Ishikawa (cell line): Measurements from ENCODE around the gene ALDH1B1.

Experiments
- CREB1 ChIP-seq: IDR thresholded peaks from 2 replicates; pipeline ENCODE4 v1.6.1; 2012; ENCODE audit warnings: low read depth
- TF ChIP-seq, protein P1 (sequence below): IDR thresholded peaks from 2 replicates; pipeline ENCODE4 v1.6.1; 2012

DNA sequence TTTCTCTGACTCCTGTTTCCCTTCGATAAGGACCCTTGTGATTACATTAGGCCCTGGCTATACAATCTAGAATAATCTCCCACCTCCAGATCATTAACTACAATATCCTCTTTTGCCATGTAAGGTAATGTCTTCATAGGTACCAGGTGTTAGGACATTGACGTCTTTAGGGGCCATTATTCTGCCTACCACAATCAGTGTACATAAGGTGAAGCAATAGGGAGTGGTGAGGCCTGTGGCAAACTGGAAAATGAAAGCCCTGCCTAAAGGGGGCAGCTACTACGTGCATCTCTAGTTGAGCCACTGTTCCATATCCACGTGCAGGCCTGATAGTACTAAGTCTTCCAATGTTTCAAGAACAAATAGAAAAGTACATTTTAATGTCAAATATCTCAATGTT is 4.8 kb upstream of the ALDH1B1 start:
- TF ChIP-seq, protein P1, sequence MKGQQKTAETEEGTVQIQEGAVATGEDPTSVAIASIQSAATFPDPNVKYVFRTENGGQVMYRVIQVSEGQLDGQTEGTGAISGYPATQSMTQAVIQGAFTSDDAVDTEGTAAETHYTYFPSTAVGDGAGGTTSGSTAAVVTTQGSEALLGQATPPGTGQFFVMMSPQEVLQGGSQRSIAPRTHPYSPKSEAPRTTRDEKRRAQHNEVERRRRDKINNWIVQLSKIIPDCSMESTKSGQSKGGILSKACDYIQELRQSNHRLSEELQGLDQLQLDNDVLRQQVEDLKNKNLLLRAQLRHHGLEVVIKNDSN, result no peak
- TF ChIP-seq CREB1, result no peak
